HepG2 (cell line): ENCODE results near the gene PPP1R27. TPM values are rescaled to one million over a fixed set of nuclear protein-coding genes. Genes with fewer than 3 reads are reported as not detected.

ENCODE experiments used
- BCL6 ChIP-seq: IDR thresholded peaks from 2 replicates; pipeline ENCODE4 v1.6.1; 2016; ENCODE audit warnings: missing genetic modification reagents, missing compliant biosample characterization
- POLR2A ChIP-seq, 2 experiments: IDR thresholded peaks; 2 replicates each; pipeline ENCODE4 v1.6.1; 2011; ENCODE audit warnings: low read depth in 2 of 2, low read length in 2 of 2, mild to moderate bottlenecking in 1 of 2, moderate library complexity in 1 of 2; ENCODE audit not compliant: insufficient read depth in 1 of 2
- POLR2AphosphoS5 ChIP-seq: IDR thresholded peaks from 2 replicates; pipeline ENCODE4 v1.6.1; 2012; ENCODE audit warnings: low read depth, low read length
- POLR2G ChIP-seq: fragments of 200-400 bp; formaldehyde crosslinking; IDR thresholded peaks from 2 replicates; pipeline ENCODE4 v1.6.1; 2018; ENCODE audit warnings: mild to moderate bottlenecking, low read depth, low read length, moderate library complexity
- RXRA ChIP-seq: sonication (generic); formaldehyde crosslinking; IDR thresholded peaks from 2 replicates; pipeline ENCODE4 v1.5.1; 2020; ENCODE audit warnings: missing genetic modification reagents
- TCF12 ChIP-seq, 2 experiments: fragments of 450-650 bp in 1 of 2; sonication (generic) in 1 of 2; formaldehyde crosslinking in 1 of 2; IDR thresholded peaks; 2 replicates each; pipeline versions ENCODE4 v1.6.1 to v1.8.0; 2017 to 2022; ENCODE audit warnings: antibody characterized with exemption in 1 of 2, mild to moderate bottlenecking in 1 of 2, missing genetic modification reagents in 1 of 2, moderate library complexity in 1 of 2
- U2AF1 ChIP-seq: fragments of 200-400 bp; formaldehyde crosslinking; optimal IDR thresholded peaks from 2 replicates; pipeline ENCODE3; 2017; ENCODE audit warnings: mild to moderate bottlenecking, low read depth, low read length
- XBP1 ChIP-seq: sonication (generic); formaldehyde crosslinking; IDR thresholded peaks from 2 replicates; pipeline ENCODE4 v1.5.0; 2020; ENCODE audit warnings: missing genetic modification reagents
- ZKSCAN8 ChIP-seq: IDR thresholded peaks from 2 replicates; pipeline ENCODE4 v1.6.1; 2016; ENCODE audit warnings: borderline replicate concordance, missing genetic modification reagents, missing compliant biosample characterization
- ZNF260 ChIP-seq: sonication (generic); formaldehyde crosslinking; IDR thresholded peaks from 2 replicates; pipeline ENCODE4 v1.4.0; 2020; ENCODE audit warnings: missing genetic modification reagents, low read depth, mild to moderate bottlenecking, borderline replicate concordance
- ZNF282 ChIP-seq: fragments of 450-650 bp; IDR thresholded peaks from 2 replicates; pipeline ENCODE4 v1.6.1; 2018; ENCODE audit not compliant: partially characterized antibody
- ZNF44 ChIP-seq: sonication (generic); formaldehyde crosslinking; IDR thresholded peaks from 2 replicates; pipeline ENCODE4 v1.5.1; 2020; ENCODE audit warnings: mild to moderate bottlenecking, missing genetic modification reagents
- ZNF598 ChIP-seq: sonication (generic); formaldehyde crosslinking; IDR thresholded peaks from 2 replicates; pipeline ENCODE4 v1.5.1; 2020; ENCODE audit warnings: mild to moderate bottlenecking, missing genetic modification reagents, borderline replicate concordance
- ZNF883 ChIP-seq: sonication (generic); formaldehyde crosslinking; IDR thresholded peaks from 2 replicates; pipeline ENCODE4 v1.5.1; 2020; ENCODE audit warnings: mild to moderate bottlenecking, missing genetic modification reagents; ENCODE audit errors: not compliant biosample characterization
- ZSCAN22 ChIP-seq: sonication (generic); formaldehyde crosslinking; IDR thresholded peaks from 2 replicates; pipeline ENCODE4 v1.4.0; 2020; ENCODE audit warnings: mild to moderate bottlenecking, missing genetic modification reagents
- ZSCAN31 ChIP-seq: sonication (generic); formaldehyde crosslinking; IDR thresholded peaks from 2 replicates; pipeline ENCODE4 v1.5.0; 2020; ENCODE audit warnings: low read depth, mild to moderate bottlenecking, missing genetic modification reagents
- polyA plus RNA-seq, 8 experiments: library from polyadenylated mRNA; depleted of rRNA in 3 of 8; stranded (reverse) in 7 of 8; unstranded in 1 of 8; fragments of >200 nt; fragmentation: Illumina TruSeq in 4 of 8; extraction: Trizol in 4 of 8; gene quantifications; 2 replicates each; pipeline versions ENCODE4 v1.2.1 to v1.2.3, GENCODE V29; 2011 to 2016; ENCODE audit warnings: low read depth in 4 of 8, missing spikeins in 1 of 8, mixed read lengths in 1 of 8; ENCODE audit not compliant: insufficient read depth in 1 of 8
- total RNA-seq, 5 experiments: library from RNA; depleted of rRNA; stranded (reverse); fragments of >200 nt; fragmentation: Illumina TruSeq; extraction: Trizol; gene quantifications; 2 replicates each; pipeline ENCODE4 v1.2.3, GENCODE V29; 2016; ENCODE audit warnings: low read depth in 1 of 5
- TF ChIP-seq, protein P1 (sequence below): sonication (generic); formaldehyde crosslinking; IDR thresholded peaks from 2 replicates; pipeline ENCODE4 v1.5.1; 2020; ENCODE audit warnings: mild to moderate bottlenecking, missing genetic modification reagents, moderate library complexity
- TF ChIP-seq, protein P2 (sequence below): sonication (generic); formaldehyde crosslinking; IDR thresholded peaks from 2 replicates; pipeline ENCODE4 v1.4.0; 2020; ENCODE audit warnings: mild to moderate bottlenecking, missing genetic modification reagents
- TF ChIP-seq, protein P3 (sequence below): sonication (generic); formaldehyde crosslinking; IDR thresholded peaks from 2 replicates; pipeline ENCODE4 v1.4.0; 2020; ENCODE audit warnings: missing genetic modification reagents; ENCODE audit errors: not compliant biosample characterization
- TF ChIP-seq, protein P4 (sequence below): sonication (generic); formaldehyde crosslinking; IDR thresholded peaks from 2 replicates; pipeline ENCODE4 v1.4.0; 2020; ENCODE audit warnings: missing genetic modification reagents

The PPP1R27 gene
- total and polyA plus RNA-seq, 2 of the 13 experiments (the other 11 are each of a cell fraction or from before 2014, with no cell fraction given) = 0.17 to 1.00 TPM

DNA sequence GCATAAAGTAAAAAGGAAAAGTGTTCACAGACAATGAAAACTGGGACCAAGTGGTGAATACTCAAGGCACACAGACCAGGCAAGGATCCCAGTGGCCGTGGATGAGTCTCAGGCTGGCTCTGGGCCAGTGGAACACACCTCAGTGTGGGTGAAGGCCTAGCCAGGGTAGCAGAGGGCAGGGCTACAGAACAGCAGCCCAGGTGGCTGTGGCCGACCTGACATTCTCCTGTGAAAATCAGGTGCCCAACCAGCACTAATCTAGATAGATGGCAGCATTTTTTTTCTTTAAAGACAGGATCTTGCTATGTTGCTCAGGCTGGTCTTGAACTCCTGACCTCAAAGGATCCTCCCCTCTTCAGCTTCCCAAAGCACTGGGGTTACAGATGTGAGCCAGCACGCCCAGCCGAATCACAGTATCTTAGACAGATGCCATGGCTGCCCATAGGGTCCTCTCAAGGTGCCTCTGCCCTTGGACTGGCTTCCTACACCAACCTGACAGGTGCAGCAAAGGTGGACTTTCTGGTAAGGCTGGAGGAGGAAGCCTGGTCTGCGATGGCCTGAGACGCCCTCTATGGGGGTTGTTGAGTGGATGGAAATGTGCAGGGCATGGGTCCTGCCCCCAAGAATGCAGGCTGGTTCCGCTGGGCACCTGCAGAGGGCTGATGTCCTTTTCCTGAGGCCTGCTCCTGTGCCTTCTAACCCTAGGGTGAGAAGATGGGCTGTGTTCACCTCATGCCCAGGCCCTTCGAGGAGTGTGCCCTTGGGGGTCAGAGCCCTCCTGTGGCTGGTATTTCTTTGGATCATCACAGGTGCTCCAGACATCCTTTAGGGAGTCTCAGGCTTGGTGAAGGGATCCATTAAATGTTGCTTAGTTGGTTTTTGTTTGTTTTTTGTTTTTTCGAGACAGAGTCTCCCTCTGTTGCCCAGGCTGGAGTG is 29.3 kb upstream of the PPP1R27 start (continued):
- TF ChIP-seq, protein P1, sequence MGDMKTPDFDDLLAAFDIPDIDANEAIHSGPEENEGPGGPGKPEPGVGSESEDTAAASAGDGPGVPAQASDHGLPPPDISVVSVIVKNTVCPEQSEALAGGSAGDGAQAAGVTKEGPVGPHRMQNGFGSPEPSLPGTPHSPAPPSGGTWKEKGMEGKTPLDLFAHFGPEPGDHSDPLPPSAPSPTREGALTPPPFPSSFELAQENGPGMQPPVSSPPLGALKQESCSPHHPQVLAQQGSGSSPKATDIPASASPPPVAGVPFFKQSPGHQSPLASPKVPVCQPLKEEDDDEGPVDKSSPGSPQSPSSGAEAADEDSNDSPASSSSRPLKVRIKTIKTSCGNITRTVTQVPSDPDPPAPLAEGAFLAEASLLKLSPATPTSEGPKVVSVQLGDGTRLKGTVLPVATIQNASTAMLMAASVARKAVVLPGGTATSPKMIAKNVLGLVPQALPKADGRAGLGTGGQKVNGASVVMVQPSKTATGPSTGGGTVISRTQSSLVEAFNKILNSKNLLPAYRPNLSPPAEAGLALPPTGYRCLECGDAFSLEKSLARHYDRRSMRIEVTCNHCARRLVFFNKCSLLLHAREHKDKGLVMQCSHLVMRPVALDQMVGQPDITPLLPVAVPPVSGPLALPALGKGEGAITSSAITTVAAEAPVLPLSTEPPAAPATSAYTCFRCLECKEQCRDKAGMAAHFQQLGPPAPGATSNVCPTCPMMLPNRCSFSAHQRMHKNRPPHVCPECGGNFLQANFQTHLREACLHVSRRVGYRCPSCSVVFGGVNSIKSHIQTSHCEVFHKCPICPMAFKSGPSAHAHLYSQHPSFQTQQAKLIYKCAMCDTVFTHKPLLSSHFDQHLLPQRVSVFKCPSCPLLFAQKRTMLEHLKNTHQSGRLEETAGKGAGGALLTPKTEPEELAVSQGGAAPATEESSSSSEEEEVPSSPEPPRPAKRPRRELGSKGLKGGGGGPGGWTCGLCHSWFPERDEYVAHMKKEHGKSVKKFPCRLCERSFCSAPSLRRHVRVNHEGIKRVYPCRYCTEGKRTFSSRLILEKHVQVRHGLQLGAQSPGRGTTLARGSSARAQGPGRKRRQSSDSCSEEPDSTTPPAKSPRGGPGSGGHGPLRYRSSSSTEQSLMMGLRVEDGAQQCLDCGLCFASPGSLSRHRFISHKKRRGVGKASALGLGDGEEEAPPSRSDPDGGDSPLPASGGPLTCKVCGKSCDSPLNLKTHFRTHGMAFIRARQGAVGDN (CRISPR knock-in tag) = peak; percentile 75
- TF ChIP-seq, protein P2, sequence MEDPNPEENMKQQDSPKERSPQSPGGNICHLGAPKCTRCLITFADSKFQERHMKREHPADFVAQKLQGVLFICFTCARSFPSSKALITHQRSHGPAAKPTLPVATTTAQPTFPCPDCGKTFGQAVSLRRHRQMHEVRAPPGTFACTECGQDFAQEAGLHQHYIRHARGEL (CRISPR knock-in tag) = no peak
- TF ChIP-seq POLR2AphosphoS5 = peak; percentile 41
- peak; percentile 29; the same call in 1 of the 2 replicates for TF ChIP-seq ZNF44 (CRISPR knock-in tag)
- no peak for TF ChIP-seq ZKSCAN8 (CRISPR knock-in tag)
- no peak for TF ChIP-seq TCF12 (IDR thresholded peaks at IDR 0.05)
- peak; percentile 32; the same call in 1 of the 2 replicates for TF ChIP-seq TCF12 (CRISPR knock-in tag; IDR thresholded peaks at IDR 0.05)
- 0 out of 2 replicates have a peak, but pooled peaks have one; percentile 21 for TF ChIP-seq ZNF598 (CRISPR knock-in tag)
- TF ChIP-seq, protein P3, sequence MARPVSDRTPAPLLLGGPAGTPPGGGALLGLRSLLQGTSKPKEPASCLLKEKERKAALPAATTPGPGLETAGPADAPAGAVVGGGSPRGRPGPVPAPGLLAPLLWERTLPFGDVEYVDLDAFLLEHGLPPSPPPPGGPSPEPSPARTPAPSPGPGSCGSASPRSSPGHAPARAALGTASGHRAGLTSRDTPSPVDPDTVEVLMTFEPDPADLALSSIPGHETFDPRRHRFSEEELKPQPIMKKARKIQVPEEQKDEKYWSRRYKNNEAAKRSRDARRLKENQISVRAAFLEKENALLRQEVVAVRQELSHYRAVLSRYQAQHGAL (CRISPR knock-in tag) = no peak
- no peak for TF ChIP-seq ZNF260 (CRISPR knock-in tag)
- no peak for TF ChIP-seq ZNF282
- TF ChIP-seq RXRA (CRISPR knock-in tag) = peak; percentile 71; the same call in 1 of the 2 replicates
- peak; percentile 83 for TF ChIP-seq ZSCAN22
- TF ChIP-seq BCL6 (CRISPR knock-in tag) = no peak
- TF ChIP-seq ZNF883 = no peak
- TF ChIP-seq, protein P4, sequence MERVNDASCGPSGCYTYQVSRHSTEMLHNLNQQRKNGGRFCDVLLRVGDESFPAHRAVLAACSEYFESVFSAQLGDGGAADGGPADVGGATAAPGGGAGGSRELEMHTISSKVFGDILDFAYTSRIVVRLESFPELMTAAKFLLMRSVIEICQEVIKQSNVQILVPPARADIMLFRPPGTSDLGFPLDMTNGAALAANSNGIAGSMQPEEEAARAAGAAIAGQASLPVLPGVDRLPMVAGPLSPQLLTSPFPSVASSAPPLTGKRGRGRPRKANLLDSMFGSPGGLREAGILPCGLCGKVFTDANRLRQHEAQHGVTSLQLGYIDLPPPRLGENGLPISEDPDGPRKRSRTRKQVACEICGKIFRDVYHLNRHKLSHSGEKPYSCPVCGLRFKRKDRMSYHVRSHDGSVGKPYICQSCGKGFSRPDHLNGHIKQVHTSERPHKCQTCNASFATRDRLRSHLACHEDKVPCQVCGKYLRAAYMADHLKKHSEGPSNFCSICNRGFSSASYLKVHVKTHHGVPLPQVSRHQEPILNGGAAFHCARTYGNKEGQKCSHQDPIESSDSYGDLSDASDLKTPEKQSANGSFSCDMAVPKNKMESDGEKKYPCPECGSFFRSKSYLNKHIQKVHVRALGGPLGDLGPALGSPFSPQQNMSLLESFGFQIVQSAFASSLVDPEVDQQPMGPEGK (CRISPR knock-in tag) = peak; percentile 18; the same call in 1 of the 2 replicates
- no peak for TF ChIP-seq XBP1 (CRISPR knock-in tag)
- peak; percentile 33 for TF ChIP-seq U2AF1
- peak in 1 of 2 experiments; percentile 28; a peak in 1 of 4 replicates for TF ChIP-seq POLR2A (IDR thresholded peaks at IDR 0.05; ENCODE audit: insufficient read depth in 1 of 2, low read depth in 2 of 2, low read length in 2 of 2)
- TF ChIP-seq ZSCAN31 = no peak
- TF ChIP-seq POLR2G = peak; percentile 31; the same call in 1 of the 2 replicates
